HepG2 (cell line): ENCODE data around the gene CCDC197. TPM values are rescaled to one million over a fixed set of nuclear protein-coding genes. Genes with fewer than 3 reads are reported as not detected.

Experiments used
- ATF1 ChIP-seq: IDR thresholded peaks from 2 replicates; pipeline ENCODE4 v1.6.1; 2016; ENCODE audit warnings: mild to moderate bottlenecking, control low read depth
- CEBPB ChIP-seq: IDR thresholded peaks from 2 replicates; pipeline ENCODE4 v1.6.1; 2011; ENCODE audit warnings: low read depth, low read length, improper control_type of control experiment, borderline replicate concordance
- CEBPG ChIP-seq: IDR thresholded peaks from 2 replicates; pipeline ENCODE4 v1.6.1; 2016
- ETV5 ChIP-seq: IDR thresholded peaks from 2 replicates; pipeline ENCODE4 v1.6.1; 2018; ENCODE audit warnings: missing biosample characterization, missing genetic modification reagents, inconsistent platforms, borderline replicate concordance
- FOSL2 ChIP-seq: sonication (generic); formaldehyde crosslinking; IDR thresholded peaks from 2 replicates; pipeline ENCODE4 v1.4.0; 2020; ENCODE audit warnings: missing genetic modification reagents
- FOXA1 ChIP-seq, 2 experiments: fragments of 450-650 bp in 1 of 2; sonication (generic) in 1 of 2; formaldehyde crosslinking in 1 of 2; IDR thresholded peaks; 2 replicates each; pipeline versions ENCODE4 v1.4.0 to v1.6.1; 2016 to 2020; ENCODE audit warnings: missing genetic modification reagents in 1 of 2
- FOXP4 ChIP-seq: sonication (generic); formaldehyde crosslinking; IDR thresholded peaks from 2 replicates; pipeline ENCODE4 v1.4.0; 2020; ENCODE audit warnings: missing genetic modification reagents
- HCFC1 ChIP-seq: fragments of 150-350 bp; IDR thresholded peaks from 2 replicates; pipeline ENCODE4 v1.6.1; 2014; ENCODE audit warnings: low read depth, low read length
- KAT2B ChIP-seq: fragments of 150-350 bp; IDR thresholded peaks from 2 replicates; pipeline ENCODE4 v1.6.1; 2014; ENCODE audit warnings: low read depth, low read length, borderline replicate concordance
- MIXL1 ChIP-seq: IDR thresholded peaks from 2 replicates; pipeline ENCODE4 v1.6.1; 2016
- NCOA2 ChIP-seq: sonication (generic); formaldehyde crosslinking; IDR thresholded peaks from 2 replicates; pipeline ENCODE4 v1.8.0; 2022; ENCODE audit warnings: inconsistent platforms
- NR2C2 ChIP-seq: sonication (generic); formaldehyde crosslinking; IDR thresholded peaks from 2 replicates; pipeline ENCODE4 v1.4.0; 2020; ENCODE audit warnings: missing genetic modification reagents, mild to moderate bottlenecking, moderate library complexity, borderline replicate concordance
- NR2F2 ChIP-seq: IDR thresholded peaks from 2 replicates; pipeline ENCODE4 v1.6.1; 2012; ENCODE audit warnings: low read depth, inconsistent platforms, borderline replicate concordance
- SALL1 ChIP-seq: sonication (generic); formaldehyde crosslinking; IDR thresholded peaks from 2 replicates; pipeline ENCODE4 v1.8.0; 2022; ENCODE audit warnings: mild to moderate bottlenecking, missing genetic modification reagents
- SKIL ChIP-seq: sonication (generic); formaldehyde crosslinking; IDR thresholded peaks from 2 replicates; pipeline ENCODE4 v1.8.0; 2022; ENCODE audit warnings: missing genetic modification reagents, mild to moderate bottlenecking, moderate library complexity, borderline replicate concordance
- SOX5 ChIP-seq: IDR thresholded peaks from 2 replicates; pipeline ENCODE4 v1.6.1; 2016; ENCODE audit warnings: borderline replicate concordance
- TCF7 ChIP-seq: sonication (generic); IDR thresholded peaks from 2 replicates; pipeline ENCODE4 v1.6.1; 2016; ENCODE audit warnings: antibody characterized with exemption, low read depth
- TEAD3 ChIP-seq: optimal IDR thresholded peaks from 2 replicates; pipeline ENCODE3; 2016; ENCODE audit warnings: borderline replicate concordance
- ZFP62 ChIP-seq: sonication (generic); formaldehyde crosslinking; IDR thresholded peaks from 2 replicates; pipeline ENCODE4 v1.4.0; 2020; ENCODE audit warnings: missing genetic modification reagents
- ZNF12 ChIP-seq: sonication (generic); formaldehyde crosslinking; IDR thresholded peaks from 2 replicates; pipeline ENCODE4 v1.5.0; 2020; ENCODE audit warnings: missing genetic modification reagents
- ZNF251 ChIP-seq: sonication (generic); formaldehyde crosslinking; IDR thresholded peaks from 2 replicates; pipeline ENCODE4 v1.9.0; 2021; ENCODE audit warnings: mild to moderate bottlenecking, missing genetic modification reagents
- ZNF383 ChIP-seq: sonication (generic); formaldehyde crosslinking; IDR thresholded peaks from 2 replicates; pipeline ENCODE4 v1.4.0; 2020; ENCODE audit warnings: missing genetic modification reagents, mild to moderate bottlenecking, borderline replicate concordance
- ZNF609 ChIP-seq: sonication (generic); formaldehyde crosslinking; IDR thresholded peaks from 2 replicates; pipeline ENCODE4 v1.4.0; 2020; ENCODE audit warnings: mild to moderate bottlenecking, missing genetic modification reagents, borderline replicate concordance
- ZSCAN31 ChIP-seq: sonication (generic); formaldehyde crosslinking; IDR thresholded peaks from 2 replicates; pipeline ENCODE4 v1.5.0; 2020; ENCODE audit warnings: low read depth, mild to moderate bottlenecking, missing genetic modification reagents
- polyA plus RNA-seq, 8 experiments: library from polyadenylated mRNA; depleted of rRNA in 3 of 8; stranded (reverse) in 7 of 8; unstranded in 1 of 8; fragments of >200 nt; fragmentation: Illumina TruSeq in 4 of 8; extraction: Trizol in 4 of 8; gene quantifications; 2 replicates each; pipeline versions ENCODE4 v1.2.1 to v1.2.3, GENCODE V29; 2011 to 2016; ENCODE audit warnings: low read depth in 4 of 8, missing spikeins in 1 of 8, mixed read lengths in 1 of 8; ENCODE audit not compliant: insufficient read depth in 1 of 8
- total RNA-seq, 5 experiments: library from RNA; depleted of rRNA; stranded (reverse); fragments of >200 nt; fragmentation: Illumina TruSeq; extraction: Trizol; gene quantifications; 2 replicates each; pipeline ENCODE4 v1.2.3, GENCODE V29; 2016; ENCODE audit warnings: low read depth in 1 of 5

Gene CCDC197
- total and polyA plus RNA-seq, 2 of the 13 experiments (the other 11 are each of a cell fraction or from before 2014, with no cell fraction given), result 0.11 to 0.13 TPM

GRCh38 chr14:93989939-93990338 lies 7.2 kb upstream of the CCDC197 start (continued):
- TF ChIP-seq ZNF609 (CRISPR knock-in tag) (peak; percentile 45; the same call in 1 of the 2 replicates), TEAD3 (peak; percentile 55), HCFC1 (no peak), SALL1 (peak; percentile 20; the same call in 1 of the 2 replicates), NR2F2 (peak; percentile 68), ZNF251 (CRISPR knock-in tag) (no peak), ATF1 (CRISPR knock-in tag) (0 out of 2 replicates have a peak, but pooled peaks have one; percentile 26), ETV5 (CRISPR knock-in tag) (peak; percentile 73; the same call in 1 of the 2 replicates), SKIL (CRISPR knock-in tag) (peak; percentile 38; the same call in 1 of the 2 replicates), CEBPB (peak; percentile 70), TCF7 (peak; percentile 50), FOXA1 (IDR thresholded peaks at IDR 0.05) (no peak), FOXA1 (CRISPR knock-in tag; IDR thresholded peaks at IDR 0.05) (peak; percentile 77), FOSL2 (CRISPR knock-in tag) (peak; percentile 33; the same call in 1 of the 2 replicates), ZNF383 (CRISPR knock-in tag) (no peak), SOX5 (peak; percentile 93), ZSCAN31 (CRISPR knock-in tag) (no peak), ZNF12 (CRISPR knock-in tag) (no peak), NCOA2 (CRISPR knock-in tag) (0 out of 2 replicates have a peak, but pooled peaks have one; percentile 45), CEBPG (peak; percentile 71), ZFP62 (CRISPR knock-in tag) (no peak), NR2C2 (peak; percentile 76), FOXP4 (0 out of 2 replicates have a peak, but pooled peaks have one; percentile 32), KAT2B (no peak), MIXL1 (CRISPR knock-in tag) (0 out of 2 replicates have a peak, but pooled peaks have one; percentile 44)
